Stimulated activated CD4-positive, alpha-beta T cell treated with anti-CD3 and anti-CD28 coated beads, Interleukin-15, amount 100 ng/mL, for 48 hours (primary cell): ENCODE data around the gene SCYGR3.

Source experiments
- DNase-seq, 2 donors: peaks; one replicate each; pipeline ENCODE4 v3.0.0-alpha.2; 2020; ENCODE audit warnings: low read depth in 2 of 2

Gene SCYGR3

GRCh38 chr2:227614740-227615139, at the start of gene SCYGR3:
Gene SCYGR3, minus strand, starts transcription at chr2:227614840. Its CDS starts 0 bp downstream, at chr2:227614840.
- no peak for DNase-seq

GRCh38 chr2:227661827-227662226, 47.2 kb upstream of the SCYGR3 start:
- no peak for DNase-seq

DNA sequence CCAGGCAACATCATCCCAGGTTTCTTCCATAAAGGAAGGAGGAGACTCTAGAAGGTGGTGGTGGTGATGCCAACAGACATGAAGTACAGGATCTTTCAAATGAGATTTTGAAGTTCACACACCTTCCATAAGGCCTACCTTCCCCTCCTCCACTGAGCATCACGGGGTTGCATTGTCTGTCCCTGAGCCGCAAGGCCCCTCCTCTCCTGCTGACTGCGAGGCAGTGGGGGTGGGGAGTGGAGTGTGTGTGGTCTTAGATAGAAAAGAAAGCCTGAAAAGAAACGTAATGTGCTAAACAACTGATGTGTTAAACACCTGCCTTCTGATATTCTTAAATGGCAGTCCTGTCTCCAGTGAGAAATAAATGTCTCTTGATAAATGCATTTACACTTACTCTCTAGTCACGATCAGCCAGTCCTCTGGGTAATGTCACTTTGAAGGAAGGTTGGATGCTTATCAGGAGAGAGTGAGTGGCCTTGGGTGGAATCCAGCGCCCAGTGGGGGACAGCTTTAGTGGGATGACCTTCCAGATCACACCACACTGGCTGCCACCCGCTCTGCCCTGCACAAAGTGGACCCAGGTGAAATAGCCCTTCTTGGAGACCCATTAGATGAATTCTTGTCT, 46.5 kb upstream of the SCYGR3 start:
- no peak for DNase-seq

- no peak for DNase-seq
These were observed 42.7 kb upstream of the SCYGR3 start for GRCh38 chr2:227657199-227657845.

GRCh38 chr2:227655454-227655853, 40.8 kb upstream of the SCYGR3 start:
- DNase-seq, result no peak

GRCh38 chr2:227654426-227654825, 39.8 kb upstream of the SCYGR3 start:
- no peak for DNase-seq

DNA sequence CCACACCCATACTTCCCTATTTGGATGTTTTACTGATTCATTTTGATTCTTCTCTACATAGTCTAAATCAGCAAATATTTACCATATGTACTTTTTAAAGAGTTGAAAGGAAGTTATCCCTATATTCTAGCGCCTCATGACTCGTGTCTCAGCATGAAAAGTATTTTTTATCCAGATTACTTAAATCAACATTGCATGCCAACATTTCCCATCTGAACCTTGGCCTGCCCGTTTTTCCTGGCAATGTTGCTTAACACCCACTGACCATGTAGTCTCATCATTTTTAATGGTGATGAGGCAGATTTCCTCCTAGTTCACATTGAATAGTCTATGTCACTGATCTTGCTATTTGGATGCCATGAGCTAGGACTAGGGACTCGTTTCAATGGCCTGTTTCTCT, 38.8 kb upstream of the SCYGR3 start:
- DNase-seq, result no peak

- DNase-seq, result no peak
These were observed 29.4 kb upstream of the SCYGR3 start for GRCh38 chr2:227643990-227644551.

DNA sequence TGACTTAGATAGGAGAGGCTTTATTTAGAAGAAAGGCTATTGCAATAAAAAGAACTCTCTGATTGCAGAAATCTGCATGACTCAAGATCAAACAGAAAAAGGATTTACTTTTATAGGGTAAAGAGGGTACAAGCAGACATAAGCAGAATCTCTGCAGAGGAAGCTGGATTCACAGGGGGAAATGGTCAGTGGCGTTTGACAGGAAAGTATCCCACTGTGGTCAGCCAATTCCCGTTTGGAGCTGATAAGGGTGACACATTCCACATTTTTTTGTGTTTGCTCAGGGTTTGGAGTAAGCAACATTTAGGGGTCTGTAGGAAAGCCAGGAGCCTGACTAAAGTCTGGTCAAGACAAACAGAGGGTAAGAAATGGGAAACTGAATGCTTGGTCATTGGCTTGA, 28.0 kb upstream of the SCYGR3 start:
- DNase-seq, result no peak

- no peak for DNase-seq
These were observed 19.6 kb upstream of the SCYGR3 start for GRCh38 chr2:227634201-227634600.

DNA sequence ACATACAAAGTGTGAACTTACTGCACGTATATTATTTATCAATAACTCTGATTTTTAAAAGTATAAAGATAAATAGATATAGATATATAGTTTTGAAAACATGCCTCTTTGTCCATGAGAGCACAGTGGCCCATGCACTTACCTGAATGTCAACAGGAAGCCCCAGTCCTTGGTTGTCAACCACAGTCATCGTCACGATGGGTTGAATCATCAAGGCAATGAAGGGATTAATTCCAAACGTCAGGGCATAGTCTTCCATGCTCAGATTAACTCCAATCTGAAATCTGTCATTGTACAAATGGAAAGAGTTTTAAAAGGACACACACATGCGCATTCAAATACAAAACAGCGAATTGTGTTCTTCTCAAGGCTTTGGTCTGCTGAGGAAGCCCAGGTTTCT, 18.2 kb upstream of the SCYGR3 start:
- DNase-seq, result no peak

- no peak for DNase-seq
These were observed 15.7 kb upstream of the SCYGR3 start for GRCh38 chr2:227630322-227630721.

DNA sequence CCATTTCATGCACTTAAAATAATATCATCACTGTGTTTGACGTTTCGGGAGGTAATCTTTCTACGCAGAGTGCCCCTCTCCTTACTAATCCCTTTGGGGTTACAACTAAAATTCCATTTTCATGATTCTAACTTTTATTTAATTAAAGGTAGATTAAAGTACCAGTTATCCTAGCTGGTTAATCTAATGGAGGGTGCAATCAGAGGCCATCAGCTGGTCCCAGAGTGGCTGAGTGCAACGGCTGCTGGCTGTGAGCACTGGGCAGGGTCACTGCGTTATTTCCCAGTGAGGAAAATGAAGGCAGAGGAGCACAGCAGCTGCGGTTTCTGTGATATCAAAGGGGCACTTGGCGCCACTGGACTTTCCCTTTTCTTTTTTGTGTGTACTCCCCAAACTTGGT, 14.8 kb upstream of the SCYGR3 start:
- DNase-seq, result no peak

DNA sequence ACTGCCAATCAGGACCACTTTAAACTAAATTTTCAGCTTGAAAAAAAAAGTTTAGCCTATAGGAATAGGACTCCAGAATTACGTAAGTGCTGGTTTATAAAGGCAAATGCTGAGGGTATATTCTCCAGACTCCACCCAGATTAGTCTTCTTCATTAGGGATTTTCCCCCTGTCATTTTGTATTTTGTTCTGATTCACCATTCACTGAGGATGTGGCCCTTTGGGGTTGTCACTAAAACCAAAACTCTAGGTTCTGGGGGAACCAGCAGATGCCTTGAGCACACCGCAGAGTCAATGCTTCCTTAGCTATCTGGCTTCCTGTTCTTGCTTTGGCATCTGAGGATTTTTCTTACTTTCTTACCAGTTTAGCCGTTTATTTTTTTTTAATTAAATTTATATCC, 13.1 kb upstream of the SCYGR3 start:
- no peak for DNase-seq

DNA sequence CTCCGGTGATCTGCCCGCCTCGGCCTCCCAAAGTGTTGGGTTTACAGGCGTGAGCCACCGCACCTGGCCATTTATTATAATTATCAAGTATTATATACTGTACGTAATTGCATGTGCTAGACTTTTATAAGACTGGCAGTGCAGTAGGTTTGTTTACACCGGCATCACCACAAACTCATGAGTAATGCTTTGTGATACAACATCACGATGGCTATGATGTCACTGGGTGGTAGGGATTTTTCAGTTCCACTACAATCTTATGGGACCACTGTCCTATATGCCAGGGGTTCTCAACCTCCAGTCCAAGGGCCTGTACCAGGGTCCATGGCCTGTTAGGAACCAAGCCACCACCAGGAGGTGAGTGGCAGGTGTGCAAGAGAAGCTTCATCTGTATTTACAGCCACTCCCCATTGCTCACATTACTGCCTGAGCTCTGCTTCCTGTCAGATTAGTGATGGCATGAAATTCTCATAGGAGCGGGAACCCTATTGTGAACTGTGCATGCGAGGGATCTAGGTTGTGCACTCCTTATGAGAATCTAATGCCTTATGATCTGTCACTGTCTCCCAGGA, 12.0 kb upstream of the SCYGR3 start:
- no peak for DNase-seq

DNA sequence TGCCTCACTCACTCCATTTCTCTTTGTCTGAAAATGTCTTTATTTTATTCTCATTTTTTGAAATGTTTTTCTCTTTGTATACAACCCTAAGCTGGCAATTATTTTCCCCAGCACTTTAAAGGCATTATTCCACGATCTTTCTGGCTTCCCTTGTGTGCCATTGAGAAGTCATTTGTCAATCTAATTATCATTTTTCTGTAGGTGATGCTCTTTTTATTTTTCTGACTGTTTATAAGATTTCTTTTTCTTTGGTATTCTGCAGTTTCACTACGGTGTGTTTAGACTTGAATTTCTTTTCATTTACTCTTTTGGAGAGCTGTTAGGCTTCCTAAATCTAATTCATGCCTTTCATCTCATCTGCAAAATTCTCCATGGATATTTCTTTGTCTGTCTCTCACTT, 10.8 kb upstream of the SCYGR3 start:
- no peak for DNase-seq

DNA sequence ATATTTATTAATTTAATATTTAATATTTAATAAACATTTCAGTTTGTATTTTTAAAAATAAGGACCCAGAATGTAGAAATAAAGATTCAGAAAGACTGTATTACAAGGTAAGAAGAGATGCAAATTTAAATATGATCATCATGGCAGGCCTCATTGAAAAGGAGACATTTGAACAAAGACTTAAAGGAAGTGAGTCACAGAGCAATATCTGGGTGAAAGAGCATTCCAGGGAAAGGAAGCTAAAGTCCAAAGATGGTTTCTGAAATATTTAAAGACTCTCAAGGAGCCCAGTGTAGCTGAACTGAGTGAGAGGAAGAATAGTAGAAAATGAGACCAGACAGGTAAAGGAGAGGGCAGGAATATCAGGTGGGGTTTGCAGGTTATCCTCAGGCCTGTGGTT, 8.6 kb upstream of the SCYGR3 start:
- DNase-seq, result no peak

DNA sequence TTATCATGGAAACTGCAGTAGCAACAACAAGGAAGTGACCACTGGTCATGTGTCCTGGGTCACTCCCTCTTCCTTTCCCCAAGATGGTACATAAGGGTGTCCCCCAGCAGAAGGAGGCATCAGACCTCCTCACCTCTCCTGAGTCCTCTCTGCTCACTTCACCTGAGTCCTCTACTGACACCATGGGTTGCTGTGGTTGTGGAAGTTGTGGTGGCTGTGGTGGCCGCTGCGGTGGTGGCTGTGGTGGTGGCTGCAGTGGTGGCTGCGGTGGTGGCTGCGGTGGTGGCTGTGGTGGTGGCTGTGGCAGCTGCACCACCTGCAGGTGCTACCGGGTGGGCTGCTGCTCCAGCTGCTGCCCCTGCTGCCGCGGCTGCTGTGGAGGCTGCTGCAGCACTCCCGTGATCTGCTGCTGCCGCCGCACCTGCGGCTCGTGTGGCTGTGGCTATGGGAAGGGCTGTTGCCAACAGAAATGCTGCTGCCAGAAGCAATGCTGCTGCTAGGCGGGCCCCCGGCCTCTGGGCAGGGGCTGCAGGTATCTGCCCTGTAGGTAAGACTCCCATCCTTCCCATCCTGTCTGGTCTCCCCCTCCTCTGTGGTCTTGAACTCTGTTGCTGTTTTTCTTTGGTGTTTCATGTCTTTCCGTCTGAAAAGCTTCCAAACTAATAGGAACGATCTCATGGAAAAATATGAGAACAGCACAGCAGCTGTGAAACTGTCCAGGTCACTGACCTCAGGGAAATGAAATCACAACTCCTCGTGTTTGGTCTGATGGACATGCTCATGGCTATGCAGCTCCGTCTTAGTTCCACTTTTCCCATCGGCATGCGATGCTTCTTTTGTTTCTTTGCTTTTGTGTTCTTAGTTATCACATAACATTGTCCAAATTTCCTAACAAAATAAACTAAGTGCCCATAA, 2.9 kb upstream of the SCYGR3 start, which contains the start of gene SCYGR4:
Gene SCYGR4, plus strand, starts transcription at position 183 of the 915 bp plus-strand sequence. Its CDS starts 0 bp downstream, at position 183.
- DNase-seq, result no peak

DNA sequence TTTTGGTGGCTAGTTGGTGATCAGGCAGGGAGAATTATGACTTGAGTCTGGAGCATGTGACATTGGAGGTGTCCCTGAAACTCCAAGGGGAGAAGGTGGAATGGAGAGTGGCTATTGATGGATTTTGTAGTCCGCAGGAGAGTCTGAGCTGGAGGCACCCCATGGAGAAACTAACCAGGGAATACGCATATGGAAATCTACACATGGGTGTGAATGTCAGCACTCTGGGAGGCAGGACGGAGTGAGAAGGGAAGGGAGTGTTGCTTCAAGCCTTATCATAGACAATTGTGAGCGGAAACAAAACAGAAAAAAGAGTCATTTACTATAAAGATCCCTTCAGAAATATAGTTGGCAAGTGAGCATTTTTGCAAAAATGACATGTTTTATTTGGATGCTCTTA, 2.0 kb upstream of the SCYGR3 start:
- no peak for DNase-seq

DNA sequence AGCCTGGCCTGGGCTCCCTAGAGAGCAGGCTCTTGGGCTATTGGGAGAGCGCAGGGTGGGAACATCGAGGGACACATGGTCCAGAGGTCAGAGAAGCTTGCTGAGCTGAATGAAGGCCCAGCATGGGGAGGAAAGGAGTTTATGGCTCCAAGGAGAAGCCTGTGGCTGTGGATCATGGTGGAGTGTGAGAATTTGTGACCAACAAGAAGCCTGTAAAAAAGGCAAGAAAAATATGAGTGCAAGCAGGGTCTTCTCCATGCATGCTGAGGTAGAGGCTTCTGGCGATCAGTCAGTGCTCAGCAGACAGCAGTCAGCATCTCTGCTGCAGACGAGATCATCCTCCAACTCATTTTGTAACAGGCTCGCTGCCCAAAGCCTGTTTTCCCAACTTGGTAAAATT, 1.3 kb upstream of the SCYGR3 start:
- no peak for DNase-seq

GRCh38 chr2:227615181-227615580, 541 bp upstream of the SCYGR3 start:
- no peak for DNase-seq

GRCh38 chr2:227614246-227614645, 394 bp downstream of the SCYGR3 start:
- no peak for DNase-seq
